Left forelimb (tissue), 1 donor: Measurements from ENCODE around the gene PAQR8.

Experiments
- DNase-seq: peaks from one replicate; pipeline ENCODE4 v3.0.0-alpha.2; 2018; ENCODE audit warnings: low spot score

The PAQR8 gene

GRCh38 chr6:52347818-52348217, 14.1 kb upstream of the PAQR8 start:
- no peak for DNase-seq

- no peak for DNase-seq
Measured at GRCh38 chr6:52351879-52352238, 10.1 kb upstream of the PAQR8 start.

- no peak for DNase-seq
Measured at GRCh38 chr6:52352239-52353018, 9.5 kb upstream of the PAQR8 start.

GRCh38 chr6:52356017-52356416, 5.9 kb upstream of the PAQR8 start:
- DNase-seq = no peak

- DNase-seq = no peak
Measured at GRCh38 chr6:52359403-52359802, 2.5 kb upstream of the PAQR8 start.

- DNase-seq = no peak
Measured at GRCh38 chr6:52360028-52360427, 1.9 kb upstream of the PAQR8 start.

GRCh38 chr6:52360601-52361413, 1.1 kb upstream of the PAQR8 start:
- no peak for DNase-seq

- no peak for DNase-seq
Measured at GRCh38 chr6:52361414-52361944, 472 bp upstream of the PAQR8 start.

GRCh38 chr6:52362443-52363227, 684 bp downstream of the PAQR8 start:
- peak; percentile 70 for DNase-seq

- no peak for DNase-seq
Measured at GRCh38 chr6:52363228-52363867, 1.4 kb downstream of the PAQR8 start.

- DNase-seq = no peak
Measured at GRCh38 chr6:52364480-52365166, 2.7 kb downstream of the PAQR8 start.

- no peak for DNase-seq
Measured at GRCh38 chr6:52365317-52365716, 3.4 kb downstream of the PAQR8 start.

GRCh38 chr6:52365866-52366540, 4.1 kb downstream of the PAQR8 start:
- DNase-seq = no peak

- DNase-seq = no peak
Measured at GRCh38 chr6:52368002-52368401, 6.1 kb downstream of the PAQR8 start.

GRCh38 chr6:52369234-52369633, 7.3 kb downstream of the PAQR8 start:
- DNase-seq = no peak

GRCh38 chr6:52371656-52372191, 9.8 kb downstream of the PAQR8 start:
- DNase-seq = no peak

- no peak for DNase-seq
Measured at GRCh38 chr6:52373151-52373690, 11.3 kb downstream of the PAQR8 start.

- DNase-seq = no peak
Measured at GRCh38 chr6:52374247-52374646, 12.3 kb downstream of the PAQR8 start.

GRCh38 chr6:52375780-52376556, 14.0 kb downstream of the PAQR8 start:
- DNase-seq = no peak
